NOMO-1 (cell line): ENCODE data around the gene CACNA2D1.
"Not testable (repeated sequence)": the region's sequence is repeated elsewhere in the genome, so short reads cannot be mapped to it uniquely, and the experiment has no call there.

Experiments
- DNase-seq, 2 experiments: peaks; one replicate each; lab custom pipeline; 2025; ENCODE audit not compliant: unreplicated experiment in 2 of 2; lab: John Stamatoyannopoulos, UW

The CACNA2D1 gene

DNA sequence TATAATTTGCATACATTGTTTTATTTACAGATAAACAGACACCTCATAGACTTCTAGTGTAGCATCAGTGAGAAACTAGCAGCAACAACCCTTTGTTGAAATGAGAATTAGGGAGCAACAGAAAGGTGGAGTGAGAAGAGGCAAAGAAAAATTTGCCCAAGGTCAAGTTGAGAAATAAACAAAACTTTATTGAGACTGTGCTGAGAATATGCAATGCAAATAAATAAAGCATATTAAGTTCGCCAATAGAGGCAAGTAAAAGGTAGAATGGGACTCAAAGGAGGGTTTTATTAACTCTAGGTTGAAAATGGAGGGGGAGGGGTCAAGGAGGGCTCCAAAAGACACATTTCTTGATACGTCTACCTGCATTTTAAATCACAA lies 49.7 kb downstream of the CACNA2D1 start:
- no peak for DNase-seq

DNA sequence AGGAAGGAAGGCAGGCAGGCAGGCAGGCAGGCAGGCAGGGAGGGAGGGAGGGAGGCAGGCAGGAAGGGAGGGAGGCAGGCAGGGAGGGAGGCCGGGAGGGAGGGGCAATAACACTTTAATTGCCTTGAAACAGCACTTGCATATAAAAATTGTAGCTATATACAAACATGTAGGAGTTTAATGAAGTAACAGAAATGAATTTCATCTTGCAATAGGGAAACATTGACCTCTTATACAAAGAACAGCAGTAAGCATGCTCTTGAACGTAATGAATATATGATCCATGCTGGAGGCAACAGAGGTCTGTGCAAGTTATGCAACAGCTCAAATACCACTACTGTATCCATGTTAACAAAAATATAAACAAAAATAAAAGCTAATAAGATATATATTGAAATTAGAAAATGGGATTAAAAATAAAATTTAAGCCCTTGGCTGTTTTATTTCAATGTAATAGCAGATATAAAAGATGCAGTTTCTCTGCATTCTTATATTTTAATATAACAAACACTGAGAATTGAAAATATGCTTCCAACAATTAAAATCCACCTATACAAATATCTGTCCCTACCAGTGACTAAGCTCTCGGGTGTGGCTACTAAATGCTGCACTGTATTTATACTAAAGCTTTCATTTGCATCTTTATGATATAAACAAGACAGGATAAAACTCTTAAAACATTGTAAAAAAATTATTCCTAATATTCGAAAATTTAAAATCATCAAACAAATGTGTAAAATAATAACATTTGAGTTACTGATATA lies 50.3 kb downstream of the CACNA2D1 start:
- no peak for DNase-seq

GRCh38 chr7:82390936-82391335 lies 52.6 kb downstream of the CACNA2D1 start:
- DNase-seq = no peak

GRCh38 chr7:82389876-82390275 lies 53.7 kb downstream of the CACNA2D1 start:
- DNase-seq = no peak

DNA sequence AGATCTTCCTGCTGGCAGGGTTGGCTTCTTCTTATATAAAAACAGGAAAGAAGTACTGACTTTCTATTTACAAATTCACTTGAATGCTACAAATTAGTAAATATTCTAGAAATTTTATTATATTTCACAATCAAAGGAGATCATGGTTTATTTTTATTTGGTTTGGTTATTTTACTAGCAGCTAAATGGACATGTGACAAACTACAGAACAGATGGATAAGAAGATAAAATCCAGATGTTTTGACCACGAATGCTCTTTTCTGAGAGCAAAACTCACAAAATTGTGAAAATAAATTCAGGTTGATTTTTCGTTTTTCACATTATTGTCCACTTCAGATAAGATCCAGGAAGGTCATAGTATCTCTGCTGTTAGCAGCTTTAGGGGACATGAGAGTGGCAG lies 55.4 kb downstream of the CACNA2D1 start:
- no peak for DNase-seq

DNA sequence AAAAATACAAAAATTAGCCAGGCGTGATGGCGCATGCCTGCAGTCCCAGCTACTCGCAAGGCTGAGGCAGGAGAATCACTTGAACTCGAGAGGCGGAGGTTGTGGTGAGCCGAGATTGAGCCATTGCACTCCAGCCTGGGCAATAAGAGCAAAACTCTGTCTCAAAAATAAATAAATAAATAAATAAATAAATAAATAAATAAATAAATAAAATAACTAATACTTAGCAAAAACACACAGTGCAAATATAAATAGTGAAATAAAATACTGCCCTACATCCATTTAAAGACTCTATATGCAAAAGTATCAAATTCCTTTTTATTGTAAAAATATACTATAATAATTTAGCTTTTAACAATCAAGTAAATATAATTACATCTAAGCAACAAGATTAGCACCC lies 57.0 kb downstream of the CACNA2D1 start:
- DNase-seq = not testable (repeated sequence)

GRCh38 chr7:82384779-82385178 lies 58.8 kb downstream of the CACNA2D1 start:
- no peak for DNase-seq

- no peak for DNase-seq
These were observed 59.5 kb downstream of the CACNA2D1 start for GRCh38 chr7:82384051-82384464.

DNA sequence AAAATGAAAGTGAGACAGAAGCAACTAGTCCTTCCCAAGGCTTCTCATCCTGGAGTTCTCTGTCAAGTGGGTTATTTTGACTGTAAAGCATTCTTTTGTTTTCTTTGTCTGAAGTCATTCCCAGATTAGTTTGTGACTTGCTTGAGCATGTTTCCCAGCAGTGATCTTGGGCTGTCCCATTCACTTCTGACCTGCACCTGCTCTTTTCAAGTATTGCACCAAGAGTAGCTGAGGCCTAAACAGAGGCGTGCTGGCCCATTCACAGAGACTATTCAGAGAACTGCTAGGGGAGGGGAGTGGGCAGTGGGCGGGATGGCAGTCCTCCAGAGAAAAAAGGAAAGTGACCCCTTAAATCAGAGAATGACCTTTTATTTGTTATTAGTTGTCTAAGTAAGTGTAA lies 61.3 kb downstream of the CACNA2D1 start:
- DNase-seq = no peak

GRCh38 chr7:82376739-82377138 lies 66.8 kb downstream of the CACNA2D1 start:
- DNase-seq = no peak

- DNase-seq = no peak
These were observed 67.9 kb downstream of the CACNA2D1 start for GRCh38 chr7:82375713-82376112.

GRCh38 chr7:82375129-82375528 lies 68.4 kb downstream of the CACNA2D1 start:
- DNase-seq = no peak

DNA sequence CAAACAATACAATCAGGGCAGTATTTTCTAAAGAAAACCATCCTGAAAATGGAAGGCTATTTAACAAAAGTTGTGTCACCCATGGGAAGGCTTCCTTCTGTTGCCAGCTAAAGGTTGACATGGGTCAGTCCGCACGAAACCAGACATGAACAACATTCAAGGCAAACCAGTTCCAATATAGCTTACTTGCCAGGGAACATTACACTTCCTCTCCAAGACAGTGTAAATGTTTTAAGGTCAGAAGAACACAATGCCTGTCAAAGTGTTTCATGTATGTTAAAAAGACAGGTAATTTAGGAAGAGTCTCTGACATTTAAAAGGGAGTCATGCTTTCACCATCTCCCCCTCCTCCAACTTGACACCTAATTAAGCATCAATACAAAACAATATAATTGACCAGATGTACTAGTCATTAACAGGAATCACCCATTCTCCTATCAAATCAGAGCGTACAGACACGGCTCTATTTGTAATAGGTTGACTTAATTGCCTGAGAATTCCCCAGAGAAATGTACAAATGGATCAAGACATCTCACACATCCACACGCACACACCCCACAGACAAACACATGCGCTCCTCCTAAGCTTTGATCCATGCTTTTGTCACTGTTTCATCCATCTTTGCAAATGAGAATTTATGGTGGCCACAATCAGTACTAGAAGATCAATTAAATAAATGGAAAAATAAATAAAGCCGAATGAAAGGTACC lies 69.5 kb downstream of the CACNA2D1 start:
- DNase-seq = no peak

GRCh38 chr7:82364671-82365070 lies 78.9 kb downstream of the CACNA2D1 start:
- DNase-seq = no peak

DNA sequence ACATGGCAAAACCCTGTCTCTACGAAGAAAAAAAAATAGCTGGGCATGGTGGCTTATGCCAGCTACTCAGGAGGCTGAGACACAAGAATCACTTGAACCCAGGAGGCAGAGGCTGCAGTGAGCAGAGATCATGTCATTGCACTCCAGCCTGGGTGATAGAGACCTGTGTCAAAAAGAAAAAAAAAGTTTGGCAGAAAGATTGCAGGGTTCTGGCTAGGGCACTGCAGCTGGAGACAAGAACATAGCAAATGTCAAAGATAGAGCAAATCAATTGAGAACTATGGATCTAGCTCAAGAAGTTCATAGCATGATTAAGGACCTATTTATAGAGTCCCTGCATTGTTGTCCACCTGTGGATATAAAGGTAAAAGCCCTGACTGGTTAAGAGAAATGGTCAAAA lies 79.5 kb downstream of the CACNA2D1 start:
- DNase-seq = no peak

- no peak for DNase-seq
These were observed 81.4 kb downstream of the CACNA2D1 start for GRCh38 chr7:82362129-82362706.

GRCh38 chr7:82360591-82361368 lies 82.8 kb downstream of the CACNA2D1 start:
- no peak for DNase-seq

GRCh38 chr7:82359426-82359825 lies 84.2 kb downstream of the CACNA2D1 start:
- no peak for DNase-seq

DNA sequence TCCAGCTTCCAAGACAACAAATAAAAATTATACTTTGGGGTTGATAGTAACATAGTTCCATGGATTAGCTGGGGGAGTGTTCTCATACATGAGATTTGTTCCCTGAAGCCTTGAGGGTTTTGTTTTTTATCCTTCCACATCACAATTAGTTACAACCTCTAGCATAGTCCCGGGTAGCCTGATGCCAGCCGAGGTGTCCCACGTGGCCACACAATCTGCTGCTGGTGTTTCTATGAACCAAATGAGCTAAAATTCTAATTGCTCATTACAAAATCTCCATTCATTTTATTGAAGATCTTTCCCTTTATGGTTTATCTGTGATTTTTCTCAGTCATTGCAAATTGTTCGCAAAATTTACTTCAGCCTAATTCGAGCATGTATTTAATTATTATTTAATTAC lies 84.7 kb downstream of the CACNA2D1 start:
- DNase-seq = no peak

GRCh38 chr7:82358009-82358578 lies 85.5 kb downstream of the CACNA2D1 start:
- no peak for DNase-seq

DNA sequence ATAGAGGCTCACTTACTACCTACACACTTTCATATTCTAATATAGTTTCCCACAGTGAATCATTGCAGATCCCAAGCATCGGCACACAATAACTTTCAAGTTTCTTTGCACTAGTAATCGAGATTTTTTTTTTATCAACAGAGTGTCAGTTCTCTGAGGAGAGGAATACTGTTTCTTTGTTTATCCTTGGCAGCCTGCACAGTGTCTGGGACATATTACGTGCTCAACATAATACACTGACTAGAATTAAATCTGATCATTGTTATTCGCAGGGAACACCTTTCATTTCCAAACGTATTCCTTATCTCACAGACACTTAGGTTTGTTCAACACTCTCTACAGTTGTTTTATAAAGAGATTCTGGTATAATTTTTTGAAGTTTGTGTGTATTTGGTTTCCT lies 95.3 kb downstream of the CACNA2D1 start:
- DNase-seq = no peak
